Stimulated activated CD4-positive, alpha-beta T cell treated with anti-CD3 and anti-CD28 coated beads, TNF-alpha, amount 100 ng/mL, for 1 hour (primary cell): ENCODE measurements around the gene UNC45B.
"Not testable (repeated sequence)": the region's sequence is repeated elsewhere in the genome, so short reads cannot be mapped to it uniquely, and the experiment has no call there.

Experiments used
- DNase-seq, 3 donors: peaks; one replicate each; pipeline ENCODE4 v3.0.0-alpha.2; 2020; ENCODE audit warnings: low read depth in 3 of 3, low spot score in 1 of 3

The UNC45B gene

GRCh38 chr17:35147375-35147905, at the start of gene UNC45B:
Gene UNC45B (plus strand): TSS chr17:35147817. CDS start chr17:35148264, 447 bp downstream.
- DNase-seq, result no peak

DNA sequence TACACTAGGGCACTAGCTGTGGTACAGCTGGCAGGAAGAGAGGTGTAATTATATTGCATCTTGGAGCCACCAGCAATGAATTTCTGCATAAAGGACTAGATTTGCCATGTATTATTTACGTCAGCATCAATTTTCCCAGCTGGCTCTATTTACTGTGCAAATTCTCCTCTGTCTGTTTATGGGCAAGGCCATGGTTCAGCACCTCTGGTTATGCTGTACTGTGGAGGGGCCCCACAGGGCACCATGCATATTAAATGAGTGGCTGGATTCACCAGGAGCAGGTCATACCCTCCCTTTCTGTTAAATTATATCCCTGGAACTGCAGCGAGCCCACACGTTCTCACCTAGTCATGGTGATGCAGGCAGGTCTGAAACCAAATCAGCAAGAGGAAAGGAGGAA, 47.7 kb upstream of the UNC45B start:
- DNase-seq, result no peak

- no peak for DNase-seq
These were observed 46.6 kb upstream of the UNC45B start for GRCh38 chr17:35101036-35101435.

- DNase-seq, result no peak
These were observed 45.9 kb upstream of the UNC45B start for GRCh38 chr17:35101725-35102124.

- no peak for DNase-seq
These were observed 44.3 kb upstream of the UNC45B start for GRCh38 chr17:35103271-35103670.

DNA sequence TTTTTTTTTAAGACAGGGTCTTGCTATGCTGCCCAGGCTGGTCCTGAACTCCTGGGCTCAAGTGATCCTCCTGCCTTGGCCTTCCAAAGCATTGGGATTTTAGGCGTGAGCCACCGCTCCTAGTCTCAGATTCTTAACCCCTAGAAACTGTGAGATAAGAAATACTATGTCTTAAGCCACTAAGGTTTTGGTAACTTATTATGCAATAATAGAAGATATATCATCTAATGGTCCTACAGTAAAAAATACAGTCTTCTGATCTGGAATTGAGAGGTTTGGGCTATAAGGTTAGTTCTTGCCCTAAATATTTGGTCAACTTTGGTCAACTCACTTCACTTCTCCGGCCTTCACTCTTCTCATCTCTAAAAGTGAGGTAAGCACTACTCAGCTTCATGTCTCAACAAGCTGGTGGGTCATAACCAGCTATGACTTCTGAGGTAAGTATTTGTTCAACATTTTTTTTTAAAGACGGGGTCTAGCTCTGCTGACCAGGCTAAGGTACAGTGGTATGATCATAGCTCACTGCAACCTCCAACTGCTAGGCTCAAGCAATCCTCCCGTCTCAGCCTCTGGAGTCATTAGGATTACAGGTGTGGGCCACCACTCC, 42.7 kb upstream of the UNC45B start:
- no peak for DNase-seq

GRCh38 chr17:35110791-35111190, 36.8 kb upstream of the UNC45B start:
- not testable (repeated sequence) for DNase-seq

GRCh38 chr17:35116845-35117244, 30.8 kb upstream of the UNC45B start:
- no peak for DNase-seq

GRCh38 chr17:35117984-35118383, 29.6 kb upstream of the UNC45B start:
- DNase-seq, result no peak

DNA sequence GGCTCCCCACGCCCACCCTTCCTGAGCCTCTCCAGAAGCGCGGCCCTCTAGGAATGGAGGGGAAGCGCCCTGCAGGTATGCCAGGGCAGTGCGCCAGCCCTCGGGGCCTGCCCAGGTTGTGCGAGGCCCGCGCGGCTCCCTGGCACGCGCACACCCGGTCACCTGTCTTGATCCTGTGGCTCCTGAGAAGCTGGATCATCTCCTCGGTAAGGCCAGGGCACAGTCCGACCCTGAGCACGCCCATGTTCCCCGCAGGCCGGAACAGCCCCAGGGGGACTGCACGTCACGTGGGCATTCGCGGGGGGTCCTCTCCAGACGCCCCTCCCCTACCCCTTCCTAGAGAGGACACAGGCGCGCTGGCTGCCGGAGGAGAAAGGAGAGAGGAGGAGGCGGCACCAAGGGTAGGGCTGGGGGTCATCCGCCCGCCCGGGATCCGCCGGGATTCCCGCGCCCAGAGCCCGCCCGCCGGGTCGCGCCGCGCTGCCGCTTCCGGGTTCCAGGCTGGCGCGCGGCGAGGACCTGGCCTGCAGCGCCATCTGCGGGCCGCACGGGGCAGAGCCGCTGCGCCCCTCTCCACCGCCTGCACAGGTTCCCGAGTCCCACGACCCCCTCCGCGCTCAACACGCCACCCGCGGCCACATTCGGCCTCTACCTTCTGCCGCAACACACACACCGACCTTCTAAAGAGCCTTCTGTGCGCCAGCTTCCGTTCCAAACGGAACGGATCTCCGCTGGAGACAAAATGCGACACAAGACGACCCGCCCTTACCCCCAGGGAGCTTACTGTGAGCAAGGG, 28.0 kb upstream of the UNC45B start, which contains the start of gene RAD51D:
Gene RAD51D (minus strand): TSS at position 491 of the 796 bp plus-strand sequence. CDS start 247 bp downstream, at position 244.
- DNase-seq, result peak in 2 of 3 donors; percentile 67 to 75

DNA sequence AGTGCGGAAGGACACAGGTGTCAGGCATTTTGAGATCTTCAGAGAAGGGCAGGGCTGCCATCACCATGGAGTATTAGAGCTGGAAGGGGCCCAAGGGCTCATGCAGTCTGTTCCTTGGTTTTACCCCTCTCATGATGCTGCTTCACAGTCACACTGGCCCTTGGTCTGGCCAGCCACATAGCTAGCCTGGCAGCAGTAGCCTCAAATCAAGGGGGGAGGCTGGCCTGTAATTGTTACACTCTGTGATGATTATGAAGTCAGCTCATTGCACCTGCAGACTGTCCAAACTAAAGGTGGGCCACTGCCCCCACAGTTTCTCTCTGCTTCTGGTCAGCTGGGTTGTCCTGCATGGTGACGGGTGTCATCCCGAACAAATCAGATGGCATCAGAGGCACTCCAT, 26.3 kb upstream of the UNC45B start, which contains the start of gene FNDC8:
Gene FNDC8 (plus strand): TSS at position 301 of the 400 bp plus-strand sequence. CDS start 79 bp downstream, at position 380.
- DNase-seq, result no peak

DNA sequence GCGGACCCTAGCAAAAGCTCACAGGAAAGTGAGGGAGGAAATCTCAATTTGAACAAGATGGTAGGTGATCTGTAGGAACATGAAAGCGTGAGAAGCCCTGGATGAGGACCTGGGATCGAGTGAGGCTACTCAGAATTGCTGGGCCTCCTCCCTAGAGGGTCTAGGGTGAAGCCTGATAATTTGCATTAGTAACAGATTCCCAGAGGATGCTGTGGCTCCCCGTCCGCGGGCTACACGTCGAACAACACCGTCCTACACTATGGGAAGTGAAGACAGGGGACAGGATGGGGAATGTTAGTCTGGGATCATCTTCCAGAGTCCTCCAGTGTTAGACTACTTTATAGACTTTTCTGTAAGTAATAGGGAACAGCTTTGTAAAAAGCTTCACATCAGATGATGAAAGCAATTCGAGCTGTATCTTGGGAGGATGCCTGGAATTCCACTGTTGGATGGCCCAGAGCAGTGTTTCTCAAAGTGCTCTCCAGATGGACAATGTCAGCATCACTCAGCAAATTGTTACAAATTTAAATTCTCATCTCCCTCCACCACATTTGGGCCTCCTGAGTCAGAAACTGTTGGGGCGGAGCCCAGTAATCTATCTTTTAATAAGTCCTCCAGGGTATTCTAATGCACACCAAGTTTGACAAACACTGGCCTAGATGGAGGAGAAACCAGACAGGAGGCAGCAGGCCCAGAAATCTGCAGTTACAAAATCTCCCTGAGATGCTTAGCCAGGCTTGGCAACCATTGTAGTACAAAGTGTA, 19.7 kb upstream of the UNC45B start:
- no peak for DNase-seq

DNA sequence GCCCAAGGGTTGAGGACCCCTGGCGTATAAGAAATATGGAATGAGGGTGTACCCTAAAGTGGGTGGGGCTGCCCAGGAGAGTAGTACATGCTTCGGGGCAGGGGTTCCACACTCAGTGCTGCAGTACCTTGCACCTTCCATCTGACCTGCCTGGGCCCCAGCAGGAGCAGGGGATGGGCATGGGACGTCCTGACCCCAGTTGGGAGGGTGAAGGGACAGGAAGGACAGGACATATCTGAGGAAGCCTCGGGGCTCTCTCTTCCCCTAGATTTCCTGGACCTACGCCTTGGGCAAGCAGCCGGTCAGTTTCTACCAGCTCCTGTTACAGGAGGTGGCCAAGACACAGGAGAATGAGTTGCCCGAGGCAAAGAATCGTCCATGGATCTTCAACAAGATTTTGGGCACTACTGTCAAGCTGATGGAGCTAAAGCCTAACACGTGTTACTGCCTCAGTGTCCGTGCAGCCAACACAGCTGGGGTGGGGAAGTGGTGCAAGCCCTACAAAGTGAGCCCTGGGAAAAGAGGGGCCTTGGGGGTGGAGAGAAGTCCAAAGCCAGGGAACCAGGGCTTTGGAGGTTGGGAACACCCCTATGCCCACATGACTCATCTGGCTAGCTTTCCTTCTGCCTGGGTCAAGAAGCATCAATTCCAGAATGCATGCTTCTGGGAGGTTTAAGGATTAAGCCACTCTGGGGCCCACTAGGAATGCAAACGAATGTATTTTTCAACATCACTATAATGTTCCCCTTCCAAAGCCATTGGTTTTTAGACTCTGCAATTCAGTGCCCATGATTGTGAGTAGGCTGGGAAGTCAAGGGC, 18.3 kb upstream of the UNC45B start:
- no peak for DNase-seq

DNA sequence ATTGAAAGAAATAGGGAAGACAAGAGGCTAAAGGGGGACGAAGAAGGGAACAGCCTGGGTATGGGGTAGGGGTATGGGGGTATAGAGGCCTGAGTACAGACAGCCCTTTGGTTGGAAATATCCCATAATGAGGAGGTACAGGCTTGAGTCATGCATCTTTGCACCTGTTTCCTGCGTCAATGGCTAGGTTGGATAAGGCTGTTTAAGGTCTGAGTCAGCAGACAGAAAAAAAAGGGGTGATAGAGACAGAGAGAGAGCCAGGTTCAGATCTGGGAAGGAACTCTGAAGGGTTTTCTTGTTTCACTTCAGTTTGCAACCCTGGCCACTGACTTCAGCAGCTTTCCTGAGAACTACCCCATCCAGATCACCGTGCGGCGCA, 17.7 kb upstream of the UNC45B start:
- no peak for DNase-seq

DNA sequence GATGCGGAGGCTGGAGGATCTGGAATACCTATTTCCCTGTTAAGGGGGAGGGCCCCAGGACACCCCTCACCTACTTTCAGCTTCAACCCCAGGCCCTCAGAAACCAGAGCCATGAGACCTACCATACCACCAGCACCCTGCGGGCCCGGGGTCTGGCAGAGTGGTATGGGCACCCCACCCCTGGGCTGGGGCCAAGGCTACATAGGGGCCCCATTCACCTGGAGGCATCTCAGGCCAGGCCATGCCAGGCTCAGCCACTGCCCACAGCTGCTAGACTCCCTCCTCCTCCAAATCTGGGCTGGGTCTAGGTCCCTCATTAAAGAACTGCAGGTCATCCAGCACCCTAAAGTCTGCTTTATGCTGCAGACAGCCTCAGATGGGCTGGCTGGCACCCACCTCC, 17.2 kb upstream of the UNC45B start:
- DNase-seq, result no peak

GRCh38 chr17:35132099-35132498, 15.5 kb upstream of the UNC45B start:
- no peak for DNase-seq

- DNase-seq, result no peak
These were observed 14.6 kb upstream of the UNC45B start for GRCh38 chr17:35132816-35133550.

DNA sequence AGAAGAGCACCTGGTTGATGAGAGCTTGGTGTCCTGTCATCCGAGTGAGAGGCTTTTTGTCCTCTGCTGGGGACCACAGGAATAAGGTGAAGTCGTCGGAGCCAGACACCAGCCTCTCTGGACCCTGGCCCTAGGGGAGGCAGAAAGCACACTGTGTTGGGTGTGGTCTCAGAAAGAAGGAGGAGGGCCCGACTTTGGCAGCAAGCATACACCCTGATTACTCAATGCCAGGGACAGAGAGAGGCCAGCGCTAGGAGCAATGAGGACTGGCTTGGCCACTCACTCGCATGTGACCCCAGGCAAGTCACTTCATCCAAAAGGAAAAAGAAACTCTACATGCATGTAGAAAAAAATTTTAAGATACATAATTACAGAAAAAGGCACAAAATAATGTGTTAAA, 12.3 kb upstream of the UNC45B start:
- no peak for DNase-seq

DNA sequence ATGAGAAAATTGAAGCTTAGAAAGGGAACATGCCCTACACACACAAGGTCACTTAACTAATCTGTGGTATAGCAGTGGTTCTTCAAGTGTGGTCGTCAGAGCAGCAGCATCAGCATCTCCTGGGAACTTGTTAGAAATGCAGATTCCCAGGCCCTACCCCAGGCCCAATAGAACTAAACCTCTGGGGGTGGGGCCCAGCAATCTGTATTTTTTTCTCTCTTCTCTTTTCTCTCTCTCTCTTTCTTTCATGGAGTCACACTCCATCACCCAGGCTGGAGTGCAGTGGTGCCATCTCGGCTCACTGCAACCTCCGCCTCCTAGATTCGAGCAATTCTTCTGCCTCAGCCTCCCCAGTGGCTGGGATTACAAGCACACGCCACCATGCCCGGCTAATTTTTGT, 9.4 kb upstream of the UNC45B start:
- no peak for DNase-seq
